ENCODE data around the gene TAOK3. TPM values are rescaled to one million over a fixed set of nuclear protein-coding genes. Genes with fewer than 3 reads are reported as not detected.
A peak's percentile ranks its signal among the peaks of the same experiment; 100 is the strongest.
"Not testable (repeated sequence)": the region's sequence is repeated elsewhere in the genome, so short reads cannot be mapped to it uniquely, and the experiment has no call there.

The TAOK3 gene
- total and polyA plus RNA-seq, 3 experiments from 2014 or later = 52.5 to 129 (median 53.0) TPM

DNA sequence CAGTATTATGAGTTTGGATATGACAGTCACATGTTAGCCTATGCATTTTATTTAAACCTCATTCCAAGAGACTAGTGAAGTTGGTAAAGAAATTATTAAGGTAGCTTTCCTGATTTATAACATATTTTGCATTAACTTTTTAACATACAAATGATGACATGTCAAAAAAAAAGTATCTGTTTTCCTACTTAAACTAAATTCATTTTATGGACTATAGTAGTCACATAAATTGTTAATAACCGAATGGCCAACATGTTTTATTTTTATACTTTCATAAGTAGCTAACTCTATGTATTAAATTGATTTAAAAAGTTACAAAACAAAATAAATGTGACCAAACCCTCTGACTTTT is 14.7 kb downstream of the TAOK3 start:
- POLR2A ChIA-PET = interaction anchor here (1.0 to 3.7 kb wide), 4 partner anchors 11 to 26 kb away, joined by 3 to 27 read pairs (median 4); partner anchors contain the start of genes SUDS3 and TAOK3
- Histone ChIP-seq H3K27ac (ENCODE audit: low read depth, low read length) (peak overlapping the region; percentile 64), H3K9me3 (ENCODE audit: low read length) (no peaks in the 10 kb centered on the region), H3K27me3 (ENCODE audit: insufficient read depth, low read length, poor library complexity, severe bottlenecking) (no peaks in the 10 kb centered on the region), H3K4me3 (ENCODE audit: low read length) (peak overlapping the region; percentile 65), H3K36me3 (ENCODE audit: insufficient read depth, low read length) (no peaks in the 10 kb centered on the region), H3K4me1 (ENCODE audit: insufficient read depth, low read length) (peaks cover 35% of the 10 kb centered on the region)
- peak overlapping the region; percentile 72 to 94 (median 93) for H3K4me3 Mint-ChIP-seq
- H3K9me3 Mint-ChIP-seq = no peaks in the 10 kb centered on the region
- DNase-seq = no peak
- H3K4me1 Mint-ChIP-seq = peaks cover 49 to 69% (median 69%) of the 10 kb centered on the region in 3 donors
- CTCF ChIA-PET = interaction anchor here (1.7 to 8.2 kb wide), 3 partner anchors 11 to 19 kb away, joined by 6 to 95 read pairs (median 8); partner anchors contain the start of gene SUDS3
- H3K27me3 Mint-ChIP-seq = no peaks in the 10 kb centered on the region
- H3K27ac Mint-ChIP-seq = peak overlapping the region in 7 of 8 donors; percentile 85 to 97 (median 90)
- peaks cover 8 to 14% (median 10%) of the 10 kb centered on the region in 3 donors for H3K36me3 Mint-ChIP-seq

GRCh38 chr12:118357257-118358007 is 15.3 kb downstream of the TAOK3 start:
- Histone ChIP-seq H3K9me3 (ENCODE audit: low read length) (no peaks in the 10 kb centered on the region), H3K27ac (ENCODE audit: low read depth, low read length) (peak overlapping the region; percentile 64), H3K4me3 (ENCODE audit: low read length) (peak overlapping the region; percentile 4), H3K27me3 (ENCODE audit: insufficient read depth, low read length, poor library complexity, severe bottlenecking) (no peaks in the 10 kb centered on the region), H3K36me3 (ENCODE audit: insufficient read depth, low read length) (no peaks in the 10 kb centered on the region), H3K4me1 (ENCODE audit: insufficient read depth, low read length) (peaks cover 35% of the 10 kb centered on the region)
- ChIA-PET CTCF (interaction anchor here (0.7 to 8.2 kb wide), 5 partner anchors 10 to 20 kb away, joined by 3 to 95 read pairs (median 6); partner anchors contain the start of gene SUDS3), POLR2A (interaction anchor here (1.0 to 3.7 kb wide), 4 partner anchors 11 to 25 kb away, joined by 3 to 27 read pairs (median 4); partner anchors contain the start of genes SUDS3 and TAOK3)
- peak; percentile 24 to 67 (median 61) for DNase-seq
- peak overlapping the region; percentile 48 to 97 (median 88) for H3K27ac Mint-ChIP-seq
- H3K9me3 Mint-ChIP-seq = no peaks in the 10 kb centered on the region
- H3K4me1 Mint-ChIP-seq = peaks cover 49 to 72% (median 70%) of the 10 kb centered on the region in 3 donors
- H3K36me3 Mint-ChIP-seq = peaks cover 9 to 16% (median 10%) of the 10 kb centered on the region in 3 donors
- H3K27me3 Mint-ChIP-seq = no peaks in the 10 kb centered on the region
- H3K4me3 Mint-ChIP-seq = peak overlapping the region; percentile 52 to 94 (median 88)

- peaks cover 35% of the 10 kb centered on the region for H3K4me1 ChIP-seq (ENCODE audit: insufficient read depth, low read length)
- ChIA-PET CTCF (interaction anchor here (0.7 to 8.2 kb wide), 4 partner anchors 10 to 20 kb away, joined by 3 to 95 read pairs (median 6); partner anchors contain the start of gene SUDS3), POLR2A (interaction anchor here (0.6 to 3.7 kb wide), 3 partner anchors 16 to 91 kb away, joined by 3 to 27 read pairs (median 3); partner anchors contain the start of genes SUDS3 and TAOK3)
- H3K4me1 Mint-ChIP-seq = peaks cover 46 to 72% (median 67%) of the 10 kb centered on the region in 3 donors
- no peaks in the 10 kb centered on the region for H3K9me3 Mint-ChIP-seq
- H3K27ac Mint-ChIP-seq = peak overlapping the region; percentile 48 to 97 (median 88)
- no peaks in the 10 kb centered on the region for H3K27me3 ChIP-seq (ENCODE audit: insufficient read depth, low read length, poor library complexity, severe bottlenecking)
- DNase-seq = no peak
- H3K27ac ChIP-seq (ENCODE audit: low read depth, low read length) = peak overlapping the region; percentile 64
- H3K36me3 ChIP-seq (ENCODE audit: insufficient read depth, low read length) = no peaks in the 10 kb centered on the region
- peaks cover 9 to 16% (median 10%) of the 10 kb centered on the region in 3 donors for H3K36me3 Mint-ChIP-seq
- H3K4me3 ChIP-seq (ENCODE audit: low read length) = no peak overlapping the region
- H3K4me3 Mint-ChIP-seq = peak overlapping the region; percentile 52 to 94 (median 88)
- H3K27me3 Mint-ChIP-seq = no peaks in the 10 kb centered on the region
- no peaks in the 10 kb centered on the region for H3K9me3 ChIP-seq (ENCODE audit: low read length)
Measured at GRCh38 chr12:118356809-118357256, 15.9 kb downstream of the TAOK3 start.

GRCh38 chr12:118355843-118356242 is 16.9 kb downstream of the TAOK3 start:
- H3K4me3 ChIP-seq (ENCODE audit: low read length) = no peak overlapping the region
- POLR2A ChIA-PET = no interaction called here
- H3K4me3 Mint-ChIP-seq = no peak overlapping the region
- no peak for DNase-seq
- H3K27ac Mint-ChIP-seq = peak overlapping the region in 3 of 8 donors; percentile 4 to 80 (median 42)
- no peaks in the 10 kb centered on the region for H3K9me3 ChIP-seq (ENCODE audit: low read length)
- H3K36me3 Mint-ChIP-seq = peaks cover 9 to 17% (median 10%) of the 10 kb centered on the region in 3 donors
- H3K27ac ChIP-seq (ENCODE audit: low read depth, low read length) = no peak overlapping the region
- peaks cover 47 to 72% (median 70%) of the 10 kb centered on the region in 3 donors for H3K4me1 Mint-ChIP-seq
- peaks cover 35% of the 10 kb centered on the region for H3K4me1 ChIP-seq (ENCODE audit: insufficient read depth, low read length)
- H3K36me3 ChIP-seq (ENCODE audit: insufficient read depth, low read length) = no peaks in the 10 kb centered on the region
- CTCF ChIA-PET = interaction anchor here (8.2 kb wide), 1 partner anchor 21 kb away, joined by 95 read pairs; the partner anchor contains the start of gene SUDS3
- no peaks in the 10 kb centered on the region for H3K27me3 Mint-ChIP-seq
- no peaks in the 10 kb centered on the region for H3K27me3 ChIP-seq (ENCODE audit: insufficient read depth, low read length, poor library complexity, severe bottlenecking)
- no peaks in the 10 kb centered on the region for H3K9me3 Mint-ChIP-seq

DNA sequence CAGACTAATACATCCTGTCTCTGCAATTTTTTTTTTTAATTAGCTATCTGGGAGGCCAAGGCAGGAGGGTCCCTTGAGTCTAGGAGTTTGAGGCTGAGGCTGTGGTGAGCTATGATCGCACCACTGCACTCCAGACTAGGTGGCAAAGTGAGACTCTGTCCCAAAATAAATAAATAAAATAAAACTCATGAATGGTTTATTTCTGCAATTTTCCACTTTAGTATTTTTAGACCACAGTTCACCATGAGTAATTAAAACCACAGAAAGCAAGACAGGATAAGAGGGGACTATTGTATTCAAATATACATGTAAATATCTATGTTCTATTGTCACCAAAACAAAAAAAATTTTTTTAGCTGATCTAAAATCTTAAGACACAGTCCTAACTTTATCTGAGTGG is 17.8 kb downstream of the TAOK3 start:
- Histone ChIP-seq H3K4me3 (ENCODE audit: low read length) (no peak overlapping the region), H3K9me3 (ENCODE audit: low read length) (no peaks in the 10 kb centered on the region), H3K4me1 (ENCODE audit: insufficient read depth, low read length) (peaks cover 39% of the 10 kb centered on the region), H3K36me3 (ENCODE audit: insufficient read depth, low read length) (no peaks in the 10 kb centered on the region), H3K27me3 (ENCODE audit: insufficient read depth, low read length, poor library complexity, severe bottlenecking) (no peaks in the 10 kb centered on the region), H3K27ac (ENCODE audit: low read depth, low read length) (no peak overlapping the region)
- ChIA-PET CTCF (interaction anchor here (8.2 kb wide), 1 partner anchor 22 kb away, joined by 95 read pairs; the partner anchor contains the start of gene SUDS3), POLR2A (no interaction called here)
- no peaks in the 10 kb centered on the region for H3K27me3 Mint-ChIP-seq
- H3K4me1 Mint-ChIP-seq = peaks cover 52 to 76% (median 76%) of the 10 kb centered on the region in 3 donors
- H3K36me3 Mint-ChIP-seq = peaks cover 9 to 20% (median 10%) of the 10 kb centered on the region in 3 donors
- peak overlapping the region in 2 of 8 donors; percentile 4 to 36 for H3K27ac Mint-ChIP-seq
- peak overlapping the region in 2 of 7 donors; percentile 10 to 38 for H3K4me3 Mint-ChIP-seq
- no peak for DNase-seq
- no peaks in the 10 kb centered on the region for H3K9me3 Mint-ChIP-seq

GRCh38 chr12:118354503-118354902 is 18.2 kb downstream of the TAOK3 start:
- H3K36me3 ChIP-seq (ENCODE audit: insufficient read depth, low read length) = not testable (repeated sequence)

GRCh38 chr12:118353721-118354120 is 19.0 kb downstream of the TAOK3 start:
- ChIA-PET POLR2A (no interaction called here), CTCF (interaction anchor here (8.2 kb wide), 1 partner anchor 24 kb away, joined by 95 read pairs; the partner anchor contains the start of gene SUDS3)
- Histone ChIP-seq H3K36me3 (ENCODE audit: insufficient read depth, low read length) (no peaks in the 10 kb centered on the region), H3K27ac (ENCODE audit: low read depth, low read length) (no peak overlapping the region), H3K4me3 (ENCODE audit: low read length) (no peak overlapping the region), H3K27me3 (ENCODE audit: insufficient read depth, low read length, poor library complexity, severe bottlenecking) (no peaks in the 10 kb centered on the region), H3K4me1 (ENCODE audit: insufficient read depth, low read length) (peaks cover 35% of the 10 kb centered on the region), H3K9me3 (ENCODE audit: low read length) (no peaks in the 10 kb centered on the region)
- no peaks in the 10 kb centered on the region for H3K9me3 Mint-ChIP-seq
- H3K27ac Mint-ChIP-seq = peak overlapping the region in 4 of 8 donors; percentile 21 to 54 (median 40)
- H3K27me3 Mint-ChIP-seq = no peaks in the 10 kb centered on the region
- peaks cover 7 to 21% (median 10%) of the 10 kb centered on the region in 3 donors for H3K36me3 Mint-ChIP-seq
- no peak for DNase-seq
- H3K4me3 Mint-ChIP-seq = no peak overlapping the region
- peaks cover 46 to 74% (median 69%) of the 10 kb centered on the region in 3 donors for H3K4me1 Mint-ChIP-seq

More at GRCh38 chr12:118354503-118354902, 18.2 kb downstream of the TAOK3 start:
- POLR2A ChIA-PET; H3K27me3 Mint-ChIP-seq; DNase-seq; H3K9me3 ChIP-seq (ENCODE audit: low read length); H3K27ac ChIP-seq (ENCODE audit: low read depth, low read length); H3K27me3 ChIP-seq (ENCODE audit: insufficient read depth, low read length, poor library complexity, severe bottlenecking); H3K9me3 Mint-ChIP-seq; H3K4me3 ChIP-seq (ENCODE audit: low read length): not testable (repeated sequence)
- peaks cover 7 to 20% (median 10%) of the 10 kb centered on the region in 3 donors for H3K36me3 Mint-ChIP-seq
- peak overlapping the region in 2 of 8 donors; percentile 18 to 64 for H3K27ac Mint-ChIP-seq
- H3K4me3 Mint-ChIP-seq = peak overlapping the region in 2 of 7 donors; percentile 10 to 38
- H3K4me1 ChIP-seq (ENCODE audit: insufficient read depth, low read length) = peaks cover 35% of the 10 kb centered on the region
- H3K4me1 Mint-ChIP-seq = peaks cover 49 to 76% (median 72%) of the 10 kb centered on the region in 3 donors
- CTCF ChIA-PET = interaction anchor here (8.2 kb wide), 1 partner anchor 23 kb away, joined by 95 read pairs; the partner anchor contains the start of gene SUDS3
